ENCODE data around the gene EIF2S1.
A peak's percentile ranks its signal among the peaks of the same experiment; 100 is the strongest.
"Not testable (repeated sequence)": the region's sequence is repeated elsewhere in the genome, so short reads cannot be mapped to it uniquely, and the experiment has no call there.

EIF2S1 gene

DNA sequence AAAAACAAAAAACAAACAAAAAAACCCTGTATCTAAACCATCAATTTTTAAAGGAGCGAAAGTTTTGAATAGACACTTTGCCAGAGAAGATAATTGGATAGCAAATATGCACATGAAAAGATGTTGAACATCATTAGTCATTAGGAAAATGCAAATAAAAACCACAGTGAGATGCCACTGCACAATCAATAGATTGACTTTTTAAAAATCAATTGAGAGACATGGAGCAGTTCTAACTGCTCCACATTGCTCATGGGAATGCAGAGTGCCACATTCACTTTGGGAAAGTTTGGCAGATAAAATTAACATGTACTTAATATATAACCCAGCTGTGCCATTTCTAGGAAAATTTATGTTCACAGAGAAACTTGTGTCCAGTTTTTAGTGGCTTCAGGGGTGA is 12.7 kb downstream of the EIF2S1 start:
- no peak for DNase-seq

GRCh38 chr14:67373347-67373746 is 13.2 kb downstream of the EIF2S1 start:
- DNase-seq, result no peak

DNA sequence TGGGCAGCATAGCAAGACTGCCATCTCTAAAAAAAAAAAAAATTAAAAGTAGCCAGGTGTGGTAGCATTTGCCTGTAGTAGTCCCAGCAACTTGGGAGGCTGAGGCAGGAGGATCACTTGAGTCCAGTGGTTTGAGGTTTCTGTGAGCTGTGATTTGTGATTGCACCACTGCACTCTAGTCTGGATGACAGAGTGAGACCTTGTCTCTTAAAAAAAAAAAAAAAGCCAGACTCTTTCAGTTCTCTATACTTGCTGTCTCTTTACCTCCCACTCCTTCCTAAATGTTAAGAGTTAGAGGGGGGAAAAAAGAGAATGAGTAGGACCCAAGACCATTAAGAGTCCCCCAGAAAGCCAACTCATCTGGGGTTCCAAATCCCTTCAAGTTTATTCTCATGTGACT is 17.8 kb downstream of the EIF2S1 start:
- no peak for DNase-seq

DNA sequence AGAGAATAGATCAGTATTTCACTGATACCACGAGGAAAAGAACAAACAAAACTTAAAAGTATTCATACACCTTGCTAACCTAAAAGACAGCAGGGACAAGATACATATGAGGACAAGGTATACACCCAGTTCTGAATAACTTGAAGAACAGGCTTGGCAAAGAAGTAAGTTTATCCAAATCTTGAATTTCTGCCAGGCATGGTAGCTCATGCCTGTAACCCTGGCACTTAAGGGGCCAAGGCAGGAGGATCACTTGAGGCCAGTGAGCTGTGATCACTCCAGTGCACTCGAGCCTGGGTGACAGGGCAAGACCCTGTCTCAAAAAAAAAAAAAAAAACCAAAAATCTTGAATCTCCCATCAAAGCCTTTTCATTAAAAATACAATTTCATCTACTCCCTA is 25.0 kb downstream of the EIF2S1 start:
- no peak for DNase-seq

DNA sequence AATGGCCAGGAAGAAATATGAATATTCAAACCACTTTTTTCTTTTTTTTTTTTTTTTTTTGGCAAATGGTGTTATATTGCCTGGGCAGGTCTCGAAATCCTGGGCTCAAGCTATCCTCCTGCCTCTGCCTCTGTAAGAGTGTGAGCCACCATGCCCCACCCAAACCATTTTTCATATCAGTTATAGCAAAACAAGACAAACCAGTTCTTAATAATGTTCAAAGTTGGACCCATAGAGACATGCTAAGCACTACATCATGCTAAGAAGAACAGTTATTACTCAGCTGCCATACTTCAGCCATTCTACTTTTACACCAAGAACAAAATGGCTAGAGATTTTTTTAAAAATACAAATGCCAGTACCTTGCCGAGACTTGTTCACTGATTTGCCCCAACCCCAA is 25.5 kb downstream of the EIF2S1 start:
- DNase-seq, result no peak

GRCh38 chr14:67387195-67387594 is 27.1 kb downstream of the EIF2S1 start:
- no peak for DNase-seq

DNA sequence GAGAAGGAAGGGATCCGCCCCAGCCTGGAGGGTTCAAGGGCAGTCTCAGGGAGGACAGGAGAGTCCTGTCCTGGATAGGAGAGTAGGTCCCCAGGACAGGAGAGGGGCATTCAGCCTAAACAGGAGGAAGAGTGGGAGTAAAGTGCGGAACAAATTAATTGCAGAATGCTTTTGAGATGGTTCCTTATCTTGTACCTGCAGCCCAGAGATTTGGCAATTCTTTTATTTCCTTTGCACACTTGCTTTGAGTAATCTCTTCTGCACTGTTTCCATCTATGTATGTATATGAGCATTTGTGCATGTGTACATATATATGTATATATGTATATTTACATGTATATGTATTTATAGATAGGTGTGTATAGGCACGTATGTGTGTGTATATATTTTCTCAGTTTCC is 29.1 kb downstream of the EIF2S1 start:
- no peak for DNase-seq

- DNase-seq, result no peak
Observed at GRCh38 chr14:67389811-67390534, 29.8 kb downstream of the EIF2S1 start.

GRCh38 chr14:67391268-67391667 is 31.1 kb downstream of the EIF2S1 start:
- DNase-seq, result no peak

DNA sequence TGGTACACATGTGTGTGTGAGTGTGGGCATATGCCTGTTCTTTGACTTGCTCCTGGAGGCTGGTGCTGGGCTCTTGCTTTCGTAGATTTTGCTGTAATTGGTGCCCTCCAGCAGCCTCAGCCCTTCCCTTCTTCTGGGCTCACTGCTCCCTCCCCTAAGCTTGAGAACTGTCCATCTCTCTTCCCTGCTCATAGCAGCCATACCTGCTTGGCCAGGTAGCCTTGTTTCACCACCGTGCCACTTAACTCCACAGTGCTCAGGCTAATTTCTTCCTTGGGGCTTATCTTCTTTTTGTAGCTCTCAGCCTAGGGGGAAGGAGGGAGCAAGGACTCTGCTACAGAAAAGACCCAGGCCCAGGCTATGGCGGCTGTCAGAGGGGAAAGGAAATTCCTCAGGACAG is 32.0 kb downstream of the EIF2S1 start:
- no peak for DNase-seq

DNA sequence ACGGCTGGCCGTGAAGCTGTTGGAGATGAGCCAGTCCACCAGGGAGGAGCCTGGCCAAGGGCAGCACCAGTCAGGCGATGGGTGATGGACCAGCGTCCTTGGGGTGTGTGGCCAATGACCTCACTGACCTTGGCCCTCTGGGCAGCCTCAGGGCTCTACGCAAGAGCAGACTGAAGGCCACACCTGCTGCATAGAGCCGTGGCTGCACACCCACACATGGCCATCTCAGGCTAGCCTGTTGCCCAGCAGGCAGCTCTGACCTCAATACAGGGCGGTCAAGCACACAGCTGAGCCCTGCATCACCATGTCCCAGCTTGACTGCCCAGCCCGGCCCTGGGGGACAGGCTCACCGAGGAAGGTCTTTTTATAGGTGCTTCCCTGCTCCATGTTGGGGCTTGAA is 32.7 kb downstream of the EIF2S1 start:
- no peak for DNase-seq

- DNase-seq, result no peak
Observed at GRCh38 chr14:67393689-67394088, 33.6 kb downstream of the EIF2S1 start.

DNA sequence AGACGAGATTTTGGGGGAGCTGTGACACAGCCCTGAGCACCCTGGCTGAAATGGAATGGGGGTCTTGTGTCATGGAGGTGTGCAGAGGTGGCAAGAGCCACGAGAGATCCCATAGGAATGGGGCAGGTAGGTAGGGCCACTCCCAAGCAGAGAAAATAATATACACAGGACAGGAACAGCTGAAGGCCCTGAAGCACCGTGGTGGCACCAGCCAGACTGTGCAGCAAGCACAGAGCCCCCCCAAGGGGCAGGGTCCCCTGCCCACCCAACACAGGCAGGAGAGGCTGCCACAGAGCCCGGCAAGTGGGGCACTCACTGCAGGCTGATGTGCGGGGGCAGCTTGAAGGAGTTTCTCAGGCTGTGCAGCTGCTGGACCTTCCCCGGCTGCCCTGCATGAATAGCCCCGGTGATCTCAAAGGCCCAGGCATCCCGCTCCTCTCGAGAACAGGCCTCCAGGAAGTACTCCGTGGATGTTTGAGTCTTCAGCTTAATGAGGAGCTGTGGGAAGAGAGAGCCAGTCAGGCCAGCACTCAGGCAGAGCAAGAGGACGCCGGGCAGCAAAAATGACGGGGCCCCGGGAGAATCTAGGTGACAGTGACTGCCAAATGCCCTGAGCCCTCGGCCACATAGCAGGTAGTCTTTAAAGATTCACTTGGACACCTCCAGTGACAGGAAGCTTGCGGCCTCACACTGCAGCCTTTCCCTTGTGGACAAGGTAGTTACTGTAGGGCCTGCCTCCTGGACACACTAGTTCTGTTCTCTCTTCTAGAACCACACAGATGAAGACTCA is 35.2 kb downstream of the EIF2S1 start:
- DNase-seq, result no peak

- DNase-seq, result no peak
Observed at GRCh38 chr14:67395876-67396189, 35.7 kb downstream of the EIF2S1 start.

DNA sequence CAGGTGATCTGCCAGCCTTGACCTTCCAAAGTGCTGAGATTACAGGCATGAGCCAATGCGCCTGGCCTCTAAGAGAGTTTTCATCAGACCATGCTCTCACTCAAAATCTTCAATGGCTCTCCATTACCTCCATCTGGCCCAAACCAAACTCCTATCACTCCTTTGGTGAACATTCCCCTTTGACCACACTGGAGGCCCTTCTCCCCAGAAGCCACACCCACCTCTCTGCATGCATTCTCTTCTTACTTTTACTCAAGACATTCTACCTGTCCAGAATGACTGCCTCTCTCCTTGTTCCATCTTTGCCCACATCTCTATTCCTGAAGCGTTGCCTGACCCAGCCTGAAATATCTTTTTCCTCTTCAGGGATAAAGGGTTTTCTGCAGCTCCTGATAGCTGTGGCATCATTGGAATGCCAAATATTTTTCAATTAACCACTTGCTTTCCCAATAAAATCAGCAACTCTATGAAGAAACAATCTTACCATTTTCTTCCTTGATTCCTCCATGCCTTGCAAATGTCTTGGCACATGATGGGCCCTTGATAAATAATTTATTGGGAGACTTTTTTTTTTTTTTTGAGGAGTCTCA is 36.3 kb downstream of the EIF2S1 start:
- no peak for DNase-seq

- DNase-seq, result no peak
Observed at GRCh38 chr14:67397536-67397935, 37.4 kb downstream of the EIF2S1 start.

DNA sequence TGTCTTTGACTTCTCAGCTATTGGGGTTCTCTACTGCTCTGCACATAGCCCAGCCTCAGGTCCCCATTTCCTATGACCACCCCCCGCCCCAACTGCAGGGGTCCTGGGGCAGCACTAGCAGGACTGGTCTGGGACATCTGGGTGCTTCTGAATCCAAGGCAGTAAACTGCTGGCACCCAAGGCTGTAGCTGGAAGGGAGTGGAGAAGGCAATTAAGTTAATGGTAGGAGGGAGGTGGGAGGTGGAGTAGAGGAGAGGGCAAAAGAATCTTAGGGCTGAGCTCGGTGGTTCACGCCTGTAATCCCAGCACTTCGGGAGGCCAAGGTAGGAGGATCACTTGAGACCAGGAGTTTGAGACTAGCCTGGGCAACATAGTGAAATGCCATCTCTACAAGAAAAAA is 40.3 kb downstream of the EIF2S1 start:
- no peak for DNase-seq

DNA sequence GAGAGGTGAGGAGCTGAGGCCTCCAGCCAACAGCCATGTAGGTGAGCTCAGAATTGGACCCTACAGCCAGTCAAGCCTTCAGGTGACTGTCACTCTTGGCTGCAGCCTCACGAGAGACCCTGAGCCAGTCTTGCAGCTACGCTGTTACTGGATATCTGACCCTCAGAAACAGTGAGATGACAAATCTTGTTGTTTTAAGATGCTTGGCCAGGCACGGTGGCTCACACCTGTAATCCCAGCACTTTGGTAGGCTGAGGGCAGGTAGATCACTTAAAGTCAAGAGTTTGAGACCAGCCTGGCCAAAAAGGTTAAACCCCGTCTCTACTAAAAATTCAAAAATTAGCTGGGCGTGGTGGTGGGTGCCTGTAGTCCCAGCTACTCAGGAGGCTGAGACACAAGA is 45.6 kb downstream of the EIF2S1 start:
- DNase-seq, result no peak

GRCh38 chr14:67408122-67408801 is 48.1 kb downstream of the EIF2S1 start:
- DNase-seq, result not testable (repeated sequence)

DNA sequence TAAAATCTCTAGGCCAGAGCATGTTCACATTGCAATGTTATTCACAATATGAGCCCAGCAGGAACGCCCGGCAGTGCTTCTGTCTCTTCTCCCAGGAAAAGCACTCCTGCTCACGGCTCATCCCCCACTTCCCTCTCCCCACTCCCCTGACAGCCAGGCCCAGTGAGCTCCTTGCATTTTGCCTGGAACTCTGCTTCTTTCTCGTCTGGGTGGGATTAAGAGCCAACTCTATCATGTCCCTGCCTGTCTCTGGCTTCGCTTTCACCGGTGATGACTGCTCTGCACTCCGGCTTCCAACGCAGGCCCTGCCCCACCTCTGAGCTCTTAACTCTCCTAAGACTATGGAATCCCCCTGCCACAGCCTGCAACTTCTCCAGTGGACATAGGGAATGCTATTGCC is 49.3 kb downstream of the EIF2S1 start:
- no peak for DNase-seq

GRCh38 chr14:67410313-67410712 is 50.2 kb downstream of the EIF2S1 start:
- no peak for DNase-seq

- no peak for DNase-seq
Observed at GRCh38 chr14:67411370-67411769, 51.2 kb downstream of the EIF2S1 start.

- DNase-seq, result peak; percentile 47
Observed at GRCh38 chr14:67411820-67412421, 51.8 kb downstream of the EIF2S1 start, which contains the start of gene PLEK2. PLEK2 (minus strand) TSS chr14:67412165; CDS start chr14:67412059, 106 bp downstream.
